Bone marrow (tissue), 2 donors: Measurements from ENCODE around the gene RASIP1.

Source experiments
- DNase-seq, 2 donors: peaks; one replicate each; lab custom pipeline; 2025; lab: John Stamatoyannopoulos, UW

Gene RASIP1

DNA sequence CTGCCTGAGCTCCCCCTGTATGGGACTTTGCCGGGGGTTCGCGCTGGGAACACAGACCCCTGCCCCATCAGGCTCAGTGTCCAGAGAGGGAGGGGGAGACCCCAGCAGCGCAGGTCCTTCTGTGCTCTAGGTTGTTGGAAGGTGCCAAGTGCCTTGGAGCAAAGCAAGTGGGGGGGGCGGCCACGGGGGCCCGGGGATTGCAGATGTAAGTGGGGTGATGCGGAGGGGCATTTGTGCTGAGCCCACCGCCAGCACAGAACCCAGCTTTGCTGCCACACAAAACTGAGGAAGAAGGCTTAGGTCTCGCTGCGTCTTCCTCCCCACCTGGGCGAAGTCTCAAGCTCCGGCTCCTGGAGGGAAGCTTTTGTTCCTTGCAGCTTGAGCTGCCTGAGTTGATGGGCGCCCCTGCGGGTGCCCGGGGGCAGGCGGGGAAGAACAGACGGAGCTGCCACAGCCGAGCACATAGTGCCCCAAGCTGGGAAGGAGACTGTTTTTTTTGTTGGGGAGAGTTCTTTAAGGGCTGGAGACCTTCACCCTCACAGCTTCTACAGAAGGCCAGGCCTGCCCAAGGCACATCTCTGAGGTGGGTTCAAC, 66.1 kb downstream of the RASIP1 start:
- DNase-seq, result no peak

DNA sequence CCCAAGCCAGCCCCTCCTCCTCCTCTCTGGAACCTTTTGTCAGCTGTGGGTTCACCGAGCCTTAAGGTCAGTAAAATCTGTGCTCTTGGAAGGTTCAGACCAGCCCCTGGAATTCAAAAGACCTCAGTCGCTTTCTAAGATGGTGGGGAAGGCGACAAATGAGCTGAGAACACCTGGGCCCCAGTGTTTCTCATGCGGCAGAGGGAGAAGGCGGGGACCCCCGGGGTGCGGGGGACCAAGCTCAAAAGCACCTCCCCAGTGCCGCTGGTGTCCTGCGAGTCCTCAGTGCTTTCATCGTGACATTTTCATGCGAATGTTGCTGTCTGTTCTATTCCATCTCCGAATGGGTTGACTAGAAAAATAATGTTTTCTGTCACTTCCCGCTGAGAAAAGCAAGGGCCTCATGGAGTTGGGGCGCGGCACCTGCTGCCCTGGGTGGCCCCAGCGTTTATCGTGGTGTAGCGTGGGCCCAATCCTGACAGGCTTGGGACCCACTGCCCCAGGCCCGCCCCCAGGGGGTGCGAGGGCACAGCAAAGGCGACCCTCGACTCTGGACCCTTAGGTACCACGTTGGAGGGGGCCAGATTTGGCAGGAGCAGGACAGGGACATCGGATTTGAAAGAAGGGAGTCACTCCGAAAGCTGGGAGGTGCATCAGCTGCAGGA, 66.8 kb downstream of the RASIP1 start:
- DNase-seq, result no peak

GRCh38 chr19:48672994-48673393, 67.4 kb downstream of the RASIP1 start, which contains the start of gene NTN5:
TSS of gene NTN5 (minus strand) at chr19:48673017. CDS start at chr19:48670986, 2,031 bp downstream.
- DNase-seq, result no peak

DNA sequence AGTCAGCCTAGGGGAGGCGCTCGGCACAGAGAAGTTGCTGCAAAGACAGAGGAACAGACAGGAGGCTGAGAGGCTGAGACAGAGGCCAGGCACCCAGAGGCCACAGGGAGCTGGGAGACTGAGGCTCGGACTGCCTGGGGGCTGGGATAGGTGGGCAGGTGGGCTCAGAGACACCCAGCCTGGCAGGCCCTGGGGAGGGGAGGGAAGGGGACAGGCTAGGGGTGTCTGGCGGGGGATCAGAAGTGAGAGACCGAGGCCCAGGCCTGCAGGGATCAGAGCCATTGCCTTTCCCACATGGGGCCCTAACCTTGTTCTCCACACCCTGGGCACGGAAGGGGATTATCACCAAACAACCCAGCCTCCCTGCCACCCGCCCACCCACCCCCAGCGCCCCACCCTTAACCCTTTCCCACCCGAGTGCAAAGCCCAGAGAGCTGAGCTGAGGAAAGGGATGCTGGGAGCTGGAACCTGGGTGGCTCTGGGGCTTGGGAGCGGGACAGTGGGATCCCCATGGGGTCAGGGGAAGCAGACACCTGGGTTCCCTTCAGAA, 68.9 kb downstream of the RASIP1 start:
- no peak for DNase-seq

GRCh38 chr19:48670699-48671445, 69.5 kb downstream of the RASIP1 start:
- no peak for DNase-seq
